ENCODE data around the gene WDR31. TPM values are rescaled to one million over a fixed set of nuclear protein-coding genes. Genes with fewer than 3 reads are reported as not detected.
"Not testable (repeated sequence)": the region's sequence is repeated elsewhere in the genome, so short reads cannot be mapped to it uniquely, and the experiment has no call there.

The WDR31 gene
- total RNA-seq, 1 donor from 2014 or later = 2.0 TPM

DNA sequence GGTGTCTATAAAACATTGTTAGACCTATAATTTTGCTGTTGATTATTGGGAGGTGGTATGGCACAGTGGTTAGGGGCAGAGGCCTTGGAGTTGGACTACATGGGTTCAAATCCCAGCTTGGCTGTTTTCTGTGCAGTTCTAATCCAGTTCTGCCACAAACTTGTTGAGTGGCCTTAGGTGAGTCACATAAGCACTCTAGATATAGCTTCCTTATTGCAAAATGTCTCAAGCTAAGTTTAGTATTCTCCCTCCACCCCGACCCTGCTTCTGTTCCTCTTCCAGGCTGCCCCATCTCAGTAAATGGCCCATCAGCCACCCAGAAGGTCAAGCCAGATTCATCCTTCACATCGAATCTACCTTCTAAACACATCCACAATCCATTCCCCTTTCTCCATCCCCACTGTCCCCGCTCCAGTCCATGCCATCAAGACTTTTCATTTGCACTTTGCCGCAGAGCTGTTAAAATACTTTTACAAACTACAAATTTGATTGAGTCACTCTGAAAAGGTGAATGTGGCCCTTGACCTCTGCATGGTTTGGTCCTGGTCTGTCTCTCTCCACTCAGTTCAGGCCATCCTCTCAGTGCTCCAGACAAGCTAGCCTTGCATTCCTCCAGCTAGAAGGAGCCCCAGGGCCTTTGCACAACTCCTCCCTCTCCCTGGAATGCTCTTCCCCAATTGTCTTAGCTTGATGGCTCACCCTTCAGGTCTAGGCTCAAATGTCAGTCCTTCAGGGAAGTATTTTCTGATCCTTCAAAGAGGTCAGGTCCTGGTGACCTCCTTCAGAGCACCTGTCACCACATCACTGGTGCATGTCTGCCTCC, 46.7 kb upstream of the WDR31 start:
- H3K4me3 ChIP-seq = no peak overlapping the region
- no peaks in the 10 kb centered on the region for H3K27me3 ChIP-seq
- DNase-seq (ENCODE audit: extremely low spot score in 2 of 2) = no peak
- H3K4me1 ChIP-seq = no peaks in the 10 kb centered on the region
- no peaks in the 10 kb centered on the region for H3K9me3 ChIP-seq
- intact Hi-C loops (cut with DNase I) = no loop called here
- H3K36me3 ChIP-seq = peaks cover 0 to 33% of the 10 kb centered on the region in 2 donors
- TF ChIP-seq CTCF (IDR thresholded peaks at IDR 0.05) = no peak
- TF ChIP-seq POLR2A (IDR thresholded peaks at IDR 0.05) = no peak
- TF ChIP-seq POLR2AphosphoS5 (IDR thresholded peaks at IDR 0.05; ENCODE audit: insufficient read depth in 1 of 2, low read depth in 1 of 2) = no peak
- H3K27ac ChIP-seq = no peak overlapping the region

- Histone ChIP-seq H3K9me3 (no peaks in the 10 kb centered on the region), H3K4me3 (no peak overlapping the region), H3K36me3 (no peaks in the 10 kb centered on the region), H3K27me3 (no peaks in the 10 kb centered on the region), H3K4me1 (peaks cover 9% of the 10 kb centered on the region), H3K27ac (peak overlapping the region; percentile 69)
- no peak for DNase-seq (ENCODE audit: extremely low spot score in 2 of 2)
- TF ChIP-seq POLR2AphosphoS5 (IDR thresholded peaks at IDR 0.05; ENCODE audit: insufficient read depth in 1 of 2, low read depth in 1 of 2) (no peak), POLR2A (IDR thresholded peaks at IDR 0.05) (no peak), CTCF (IDR thresholded peaks at IDR 0.05) (no peak)
- intact Hi-C loops (cut with DNase I) = no loop called here
Measured at GRCh38 chr9:113381909-113382411, 41.9 kb upstream of the WDR31 start.

DNA sequence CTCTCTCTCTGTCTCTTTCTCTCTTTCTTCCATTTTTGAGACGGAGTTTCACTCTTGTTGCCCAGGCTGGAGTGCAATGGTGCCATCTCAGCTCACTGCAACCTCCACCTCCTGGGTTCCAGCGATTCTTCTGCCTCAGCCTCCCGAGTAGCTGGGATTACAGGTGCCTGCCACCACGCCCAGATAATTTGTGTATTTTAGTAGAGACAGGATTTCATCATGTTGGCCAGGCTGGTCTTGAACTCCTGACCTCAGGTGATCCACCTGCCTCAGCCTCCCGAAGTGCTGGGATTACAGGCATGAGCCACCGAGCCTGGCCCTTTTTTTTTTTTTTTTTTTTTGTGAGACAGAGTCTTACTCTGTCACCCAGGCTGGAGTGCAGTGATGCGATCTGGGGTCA, 41.4 kb upstream of the WDR31 start:
- H3K27me3 ChIP-seq; DNase-seq (ENCODE audit: extremely low spot score in 2 of 2); H3K4me1 ChIP-seq; H3K36me3 ChIP-seq; intact Hi-C loops (cut with DNase I); H3K4me3 ChIP-seq; H3K9me3 ChIP-seq: not testable (repeated sequence)
- H3K27ac ChIP-seq = peak overlapping the region; percentile 69

- H3K4me3 ChIP-seq = no peak overlapping the region
- TF ChIP-seq CTCF (IDR thresholded peaks at IDR 0.05) = no peak
- no peak for TF ChIP-seq POLR2AphosphoS5 (IDR thresholded peaks at IDR 0.05; ENCODE audit: insufficient read depth in 1 of 2, low read depth in 1 of 2)
- no peak for TF ChIP-seq POLR2A (IDR thresholded peaks at IDR 0.05)
- no peaks in the 10 kb centered on the region for H3K27me3 ChIP-seq
- H3K9me3 ChIP-seq = no peaks in the 10 kb centered on the region
- H3K4me1 ChIP-seq = peaks cover 10% of the 10 kb centered on the region
- H3K27ac ChIP-seq = no peak overlapping the region
- no peak for DNase-seq (ENCODE audit: extremely low spot score in 2 of 2)
- intact Hi-C loops (cut with DNase I) = no loop called here
- no peaks in the 10 kb centered on the region for H3K36me3 ChIP-seq
Measured at GRCh38 chr9:113380869-113381378, 40.8 kb upstream of the WDR31 start.

DNA sequence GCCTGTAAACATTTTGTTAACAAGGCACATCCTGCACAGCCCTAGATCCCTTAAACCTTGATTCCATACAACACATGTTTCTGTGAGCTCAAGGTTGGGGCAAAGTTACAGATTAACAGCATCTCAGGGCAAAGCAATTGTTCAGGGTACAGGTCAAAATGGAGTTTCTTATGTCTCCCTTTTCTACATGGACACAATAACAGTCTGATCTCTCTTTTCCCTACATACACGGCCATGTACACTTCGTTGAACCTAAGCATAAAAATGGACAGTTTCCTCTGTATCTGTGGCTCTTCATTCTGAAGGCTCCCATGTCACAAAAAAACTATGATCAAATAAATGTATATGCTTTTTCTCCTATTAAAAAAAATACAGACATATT, 39.7 kb upstream of the WDR31 start:
- intact Hi-C loops (cut with DNase I); H3K27ac ChIP-seq; DNase-seq (ENCODE audit: extremely low spot score in 2 of 2); H3K36me3 ChIP-seq; H3K27me3 ChIP-seq; H3K4me3 ChIP-seq; H3K9me3 ChIP-seq: not testable (repeated sequence)
- H3K4me1 ChIP-seq = peaks cover 21% of the 10 kb centered on the region

DNA sequence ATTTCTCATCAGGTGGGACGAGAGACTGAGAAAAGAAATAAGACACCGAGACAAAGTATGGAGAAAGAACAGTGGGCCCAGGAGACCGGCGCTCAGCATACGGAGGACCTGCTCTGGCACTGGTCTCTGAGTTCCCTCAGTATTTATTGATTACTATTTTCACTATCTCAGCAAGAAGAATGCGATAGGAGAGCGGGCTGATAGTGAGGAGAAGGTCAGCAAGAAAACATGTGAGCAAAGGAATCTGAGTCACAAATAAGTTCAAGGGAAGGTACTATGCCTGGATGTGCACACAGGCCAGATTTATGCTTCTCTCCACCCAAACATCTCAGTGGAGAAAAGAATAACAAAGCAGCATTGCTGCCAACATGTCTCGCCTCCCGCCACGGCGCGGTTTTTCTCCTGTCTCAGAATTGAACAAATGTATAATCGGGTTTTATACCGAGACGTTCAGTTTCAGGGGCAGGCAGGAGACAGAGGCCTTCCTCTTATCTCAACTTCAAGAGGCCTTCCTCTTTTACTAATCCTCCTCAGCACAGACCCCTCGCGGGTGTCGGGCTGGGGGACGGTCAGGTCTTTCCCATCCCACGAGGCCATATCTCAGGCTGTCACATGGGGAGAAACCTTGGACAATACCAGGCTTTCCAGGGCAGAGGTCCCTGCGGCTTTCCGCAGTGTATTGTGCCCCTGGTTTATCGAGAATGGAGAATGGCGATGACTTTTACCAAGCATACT, 39.2 kb upstream of the WDR31 start:
- H3K27me3 ChIP-seq; H3K36me3 ChIP-seq; H3K4me3 ChIP-seq; intact Hi-C loops (cut with DNase I); H3K27ac ChIP-seq; DNase-seq (ENCODE audit: extremely low spot score in 2 of 2); H3K9me3 ChIP-seq: not testable (repeated sequence)
- peaks cover 25% of the 10 kb centered on the region for H3K4me1 ChIP-seq

Data from vagina (tissue), 2 donors.